GM23248 (cell line): ENCODE measurements around the gene NHSL1. TPM values are rescaled to one million over a fixed set of nuclear protein-coding genes. Genes with fewer than 3 reads are reported as not detected.
A peak's percentile ranks its signal among the peaks of the same experiment; 100 is the strongest.

ENCODE experiments used
- DNase-seq: peaks from one replicate; pipeline ENCODE4 v3.0.0-alpha.2; 2015
- H2AFZ ChIP-seq: fragments of 200-600 bp; sonication (generic); 2 replicates; pipeline ENCODE4 v1.6.1; 2016; ENCODE audit warnings: antibody characterized with exemption
- H3F3A ChIP-seq: fragments of 200-600 bp; sonication (generic); 2 replicates; pipeline ENCODE4 v1.6.1; 2016; ENCODE audit warnings: mild to moderate bottlenecking, antibody characterized with exemption, mixed run types; ENCODE audit not compliant: insufficient read depth
- H3K27ac ChIP-seq: fragments of 200-600 bp; sonication (generic); 2 replicates; pipeline ENCODE4 v1.5.1; 2016; ENCODE audit warnings: mild to moderate bottlenecking
- H3K27me3 ChIP-seq: fragments of 200-600 bp; sonication (generic); replicated peaks from 2 replicates; pipeline ENCODE4 v1.6.1; 2016; ENCODE audit warnings: mild to moderate bottlenecking; ENCODE audit not compliant: insufficient read depth
- H3K36me3 ChIP-seq: fragments of 200-600 bp; sonication (generic); 2 replicates; pipeline ENCODE4 v1.6.1; 2016; ENCODE audit warnings: low read depth, mild to moderate bottlenecking
- H3K4me1 ChIP-seq: fragments of 200-600 bp; sonication (generic); 2 replicates; pipeline ENCODE4 v1.6.1; 2016; ENCODE audit warnings: mild to moderate bottlenecking; ENCODE audit not compliant: insufficient read depth
- H3K4me2 ChIP-seq: fragments of 200-600 bp; sonication (generic); one replicate; pipeline ENCODE4 v1.6.1; 2016; ENCODE audit warnings: mild to moderate bottlenecking; ENCODE audit not compliant: unreplicated experiment
- H3K4me3 ChIP-seq: fragments of 200-600 bp; sonication (generic); 2 replicates; pipeline ENCODE4 v1.5.1; 2016; ENCODE audit warnings: mild to moderate bottlenecking
- H3K79me2 ChIP-seq: fragments of 200-600 bp; sonication (generic); 2 replicates; pipeline ENCODE4 v1.6.1; 2016; ENCODE audit warnings: mild to moderate bottlenecking; ENCODE audit not compliant: insufficient read depth
- H3K9ac ChIP-seq: fragments of 200-600 bp; sonication (generic); 2 replicates; pipeline ENCODE4 v1.6.1; 2016; ENCODE audit warnings: mild to moderate bottlenecking
- H3K9me2 ChIP-seq: fragments of 200-600 bp; sonication (generic); 2 replicates; pipeline ENCODE4 v1.6.1; 2016; ENCODE audit warnings: mixed run types, mild to moderate bottlenecking, moderate library complexity; ENCODE audit not compliant: insufficient read depth
- H3K9me3 ChIP-seq: fragments of 200-600 bp; sonication (generic); one replicate; pipeline ENCODE4 v1.6.1; 2017; ENCODE audit warnings: low read depth
- H4K20me1 ChIP-seq: fragments of 200-600 bp; sonication (generic); 2 replicates; pipeline ENCODE4 v1.6.0; 2016; ENCODE audit not compliant: insufficient read depth
- EZH2 ChIP-seq: fragments of 200-600 bp; sonication (generic); IDR thresholded peaks from 2 replicates; pipeline ENCODE4 v1.6.1; 2018; ENCODE audit warnings: antibody characterized with exemption, mild to moderate bottlenecking; ENCODE audit not compliant: insufficient read depth, poor library complexity, severe bottlenecking
- EZH2phosphoT487 ChIP-seq: fragments of 200-600 bp; sonication (generic); IDR thresholded peaks from 2 replicates; pipeline ENCODE4 v1.6.1; 2018; ENCODE audit warnings: antibody characterized with exemption, moderate library complexity, mild to moderate bottlenecking, low read depth; ENCODE audit not compliant: insufficient read depth
- WGBS, 2 experiments: methylation state at CpG; one replicate each; pipeline ENCODE4 v1.1.6; 2015 to 2017; ENCODE audit warnings: low lambda C conversion rate in 2 of 2, low coverage in 1 of 2; ENCODE audit errors: missing lambda C conversion rate in 2 of 2; 5-methylcytosine and 5-hydroxymethylcytosine counted together
- in situ Hi-C: fragments of 300-500 bp; cut with MboI; formaldehyde crosslinking; loops from 2 replicates; pipeline ENCODE4 v1.15.0; 2020
- polyA plus RNA-seq: library from polyadenylated mRNA; unstranded; fragments of >200 nt; fragmentation: Nextera tagmentation; extraction: Ambion mirVana; gene quantifications from 2 replicates; pipeline ENCODE4 v1.2.1, GENCODE V29; 2016
- total RNA-seq: library from RNA; depleted of rRNA; stranded (reverse); fragments of >200 nt; shearing (Covaris generic); gene quantifications from 2 replicates; pipeline ENCODE4 v1.2.3, GENCODE V29; 2014

NHSL1 gene
- total and polyA plus RNA-seq, 2 experiments from 2014 or later = 3.3 to 9.4 TPM

- no peak for DNase-seq
- Histone ChIP-seq H3K79me2 (peaks cover 15% of the 10 kb centered on the region), H3K27ac (peak overlapping the region; percentile 82), H3K4me2 (peak overlapping the region; percentile 66), H3K9me3 (no peaks in the 10 kb centered on the region), H3F3A (peaks cover 27% of the 10 kb centered on the region), H2AFZ (no peak overlapping the region), H3K4me1 (peaks cover 56% of the 10 kb centered on the region), H3K9ac (no peak overlapping the region), H4K20me1 (no peaks in the 10 kb centered on the region), H3K4me3 (no peak overlapping the region), H3K27me3 (no peaks in the 10 kb centered on the region), H3K9me2 (no peaks in the 10 kb centered on the region), H3K36me3 (no peaks in the 10 kb centered on the region)
- in situ Hi-C loops = no loop called here
- TF ChIP-seq EZH2 = no peak
- TF ChIP-seq EZH2phosphoT487 = no peak
- 17 to 22% methylated on average over 1 of the region's 1 CpG for WGBS, 2 experiments
These were observed 40.6 kb upstream of the NHSL1 start for GRCh38 chr6:138539876-138540275.

- Histone ChIP-seq H3F3A (peaks cover 27% of the 10 kb centered on the region), H3K4me2 (peak overlapping the region; percentile 56), H3K36me3 (no peaks in the 10 kb centered on the region), H3K27ac (no peak overlapping the region), H3K4me1 (peaks cover 52% of the 10 kb centered on the region), H3K9ac (no peak overlapping the region), H3K27me3 (no peaks in the 10 kb centered on the region), H3K9me2 (no peaks in the 10 kb centered on the region), H3K79me2 (peaks cover 14% of the 10 kb centered on the region), H3K4me3 (no peak overlapping the region), H3K9me3 (no peaks in the 10 kb centered on the region), H4K20me1 (no peaks in the 10 kb centered on the region), H2AFZ (peak overlapping the region; percentile 48; the same call in 1 of the 2 replicates)
- in situ Hi-C loops = no loop called here
- 14 to 22% methylated on average over 7 of the region's 7 CpGs for WGBS, 2 experiments
- peak; percentile 39 for DNase-seq
- no peak for TF ChIP-seq EZH2phosphoT487
- TF ChIP-seq EZH2 = no peak
These were observed 39.2 kb upstream of the NHSL1 start for GRCh38 chr6:138538390-138539031.

GRCh38 chr6:138537106-138537505 is 37.8 kb upstream of the NHSL1 start:
- H3K9ac ChIP-seq = no peak overlapping the region
- H3K4me3 ChIP-seq = no peak overlapping the region
- WGBS, 2 experiments = 48 to 50% methylated on average over 4 of the region's 4 CpGs
- no peaks in the 10 kb centered on the region for H3K36me3 ChIP-seq
- peak; percentile 63 for DNase-seq
- H3K27me3 ChIP-seq = no peaks in the 10 kb centered on the region
- H3K9me2 ChIP-seq = no peaks in the 10 kb centered on the region
- H3K4me1 ChIP-seq = peaks cover 48% of the 10 kb centered on the region
- no peak overlapping the region for H3K4me2 ChIP-seq
- no peak overlapping the region for H2AFZ ChIP-seq
- peaks cover 6% of the 10 kb centered on the region; the same call in 1 of the 2 replicates for H3K79me2 ChIP-seq
- H3F3A ChIP-seq = peaks cover 27% of the 10 kb centered on the region
- 0 out of 2 replicates have a peak overlapping the region, but pooled peaks have one; percentile 25 for H3K27ac ChIP-seq
- H4K20me1 ChIP-seq = no peaks in the 10 kb centered on the region
- no peaks in the 10 kb centered on the region for H3K9me3 ChIP-seq
- TF ChIP-seq EZH2 = no peak
- no peak for TF ChIP-seq EZH2phosphoT487
- in situ Hi-C loops = no loop called here

GRCh38 chr6:138535728-138536455 is 36.6 kb upstream of the NHSL1 start:
- H3K4me1 ChIP-seq = peaks cover 36% of the 10 kb centered on the region
- no peaks in the 10 kb centered on the region for H3K27me3 ChIP-seq
- H3K4me3 ChIP-seq = no peak overlapping the region
- H3K9me3 ChIP-seq = no peaks in the 10 kb centered on the region
- H3K9ac ChIP-seq = no peak overlapping the region
- H3K4me2 ChIP-seq = no peak overlapping the region
- peaks cover 6% of the 10 kb centered on the region; the same call in 1 of the 2 replicates for H3K79me2 ChIP-seq
- no peak overlapping the region for H3K27ac ChIP-seq
- in situ Hi-C loops = no loop called here
- H2AFZ ChIP-seq = no peak overlapping the region
- H4K20me1 ChIP-seq = no peaks in the 10 kb centered on the region
- WGBS, 2 experiments = 79% methylated on average over 6 of the region's 6 CpGs
- H3K36me3 ChIP-seq = no peaks in the 10 kb centered on the region
- no peak for DNase-seq
- H3F3A ChIP-seq = peaks cover 18% of the 10 kb centered on the region
- no peak for TF ChIP-seq EZH2phosphoT487
- TF ChIP-seq EZH2 = no peak
- no peaks in the 10 kb centered on the region for H3K9me2 ChIP-seq
